ENCODE measurements around the gene APAF1. TPM values are rescaled to one million over a fixed set of nuclear protein-coding genes. Genes with fewer than 3 reads are reported as not detected.
"Not testable (repeated sequence)": the region's sequence is repeated elsewhere in the genome, so short reads cannot be mapped to it uniquely, and the experiment has no call there.

APAF1 gene
- total RNA-seq, 3 donors from 2014 or later (not counting 1 experiment from before 2014, with no cell fraction given), result 33.5 to 43.7 (median 34.9) TPM

GRCh38 chr12:98750511-98750910 lies 105.4 kb downstream of the APAF1 start:
- H3K36me3 ChIP-seq (ENCODE audit: control insufficient read depth, insufficient read depth, low read length), result no peaks in the 10 kb centered on the region
- no peaks in the 10 kb centered on the region for H3K9me3 ChIP-seq (ENCODE audit: control insufficient read depth, insufficient read depth, low read length)
- no peak overlapping the region for H3K27ac ChIP-seq (ENCODE audit: low read length)
- peaks cover 8% of the 10 kb centered on the region for H3K4me1 ChIP-seq (ENCODE audit: control insufficient read depth, insufficient read depth, low read length)
- ATAC-seq, result no peak
- H3K4me1 Mint-ChIP-seq, result peaks cover 6 to 7% of the 10 kb centered on the region in 2 donors
- no peak for DNase-seq
- no peak for TF ChIP-seq CTCF (IDR thresholded peaks at IDR 0.05)
- H3K9me3 Mint-ChIP-seq, result no peaks in the 10 kb centered on the region
- H3K4me3 Mint-ChIP-seq, result no peak overlapping the region
- H3K36me3 Mint-ChIP-seq, result no peaks in the 10 kb centered on the region
- peaks cover 9% of the 10 kb centered on the region for H3K27me3 ChIP-seq (ENCODE audit: control insufficient read depth, insufficient read depth, low read length)
- no peak overlapping the region for H3K4me3 ChIP-seq (ENCODE audit: low read length)
- intact Hi-C loops (cut with micrococcal nuclease), result no loop called here
- H3K27ac Mint-ChIP-seq, result no peak overlapping the region
- WGBS (ENCODE audit: insufficient coverage), result 86% methylated on average over 9 of the region's 9 CpGs
- H3K27me3 Mint-ChIP-seq (ENCODE audit: low read depth in 2 of 2), result peaks cover 14 to 36% of the 10 kb centered on the region in 2 donors

GRCh38 chr12:98751580-98752115 lies 106.6 kb downstream of the APAF1 start:
- Mint-ChIP-seq H3K27me3 (ENCODE audit: low read depth in 2 of 2) (peaks cover 6 to 27% of the 10 kb centered on the region in 2 donors), H3K9me3 (no peaks in the 10 kb centered on the region), H3K4me3 (no peak overlapping the region), H3K27ac (no peak overlapping the region), H3K4me1 (no peaks in the 10 kb centered on the region), H3K36me3 (no peaks in the 10 kb centered on the region)
- intact Hi-C loops (cut with micrococcal nuclease), result no loop called here
- 78% methylated on average over 4 of the region's 4 CpGs for WGBS (ENCODE audit: insufficient coverage)
- Histone ChIP-seq H3K4me1 (ENCODE audit: control insufficient read depth, insufficient read depth, low read length) (no peaks in the 10 kb centered on the region), H3K36me3 (ENCODE audit: control insufficient read depth, insufficient read depth, low read length) (no peaks in the 10 kb centered on the region), H3K4me3 (ENCODE audit: low read length) (no peak overlapping the region), H3K9me3 (ENCODE audit: control insufficient read depth, insufficient read depth, low read length) (no peaks in the 10 kb centered on the region), H3K27ac (ENCODE audit: low read length) (no peak overlapping the region), H3K27me3 (ENCODE audit: control insufficient read depth, insufficient read depth, low read length) (peaks cover 1% of the 10 kb centered on the region)
- TF ChIP-seq CTCF (IDR thresholded peaks at IDR 0.05), result no peak
- DNase-seq (no peak), ATAC-seq (no peak)

DNA sequence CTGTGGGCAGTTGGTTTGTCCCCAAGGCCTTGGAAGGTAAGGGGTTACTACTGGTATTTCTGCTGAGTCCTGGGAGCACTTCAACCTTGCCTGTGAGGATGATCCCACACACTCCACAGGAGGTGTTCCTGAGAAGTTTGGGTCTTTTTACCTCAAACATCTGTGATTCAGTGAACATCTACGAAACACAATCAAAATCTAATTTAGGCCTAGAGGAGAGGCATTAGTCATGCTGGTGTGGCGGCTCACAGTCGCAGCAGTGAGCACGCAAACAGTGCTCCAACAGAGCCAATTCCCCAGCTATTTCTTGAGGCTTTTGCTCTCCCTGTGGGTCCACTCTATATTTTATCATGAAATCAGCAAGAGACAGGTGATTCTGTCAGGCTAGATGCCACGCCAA lies 107.6 kb downstream of the APAF1 start:
- ATAC-seq (no peak), DNase-seq (no peak)
- Histone ChIP-seq H3K9me3 (ENCODE audit: control insufficient read depth, insufficient read depth, low read length) (no peaks in the 10 kb centered on the region), H3K4me3 (ENCODE audit: low read length) (no peak overlapping the region), H3K27me3 (ENCODE audit: control insufficient read depth, insufficient read depth, low read length) (no peaks in the 10 kb centered on the region), H3K36me3 (ENCODE audit: control insufficient read depth, insufficient read depth, low read length) (no peaks in the 10 kb centered on the region), H3K27ac (ENCODE audit: low read length) (no peak overlapping the region), H3K4me1 (ENCODE audit: control insufficient read depth, insufficient read depth, low read length) (no peaks in the 10 kb centered on the region)
- Mint-ChIP-seq H3K4me1 (no peaks in the 10 kb centered on the region), H3K9me3 (no peaks in the 10 kb centered on the region), H3K27me3 (ENCODE audit: low read depth in 2 of 2) (peaks cover 0 to 18% of the 10 kb centered on the region in 2 donors), H3K4me3 (no peak overlapping the region), H3K36me3 (no peaks in the 10 kb centered on the region), H3K27ac (no peak overlapping the region)
- no peak for TF ChIP-seq CTCF (IDR thresholded peaks at IDR 0.05)
- intact Hi-C loops (cut with micrococcal nuclease), result no loop called here
- 79% methylated on average over 5 of the region's 5 CpGs for WGBS (ENCODE audit: insufficient coverage)

- ATAC-seq, result no peak
- Mint-ChIP-seq H3K27me3 (ENCODE audit: low read depth in 2 of 2) (peaks cover 0 to 13% of the 10 kb centered on the region in 2 donors), H3K4me3 (no peak overlapping the region), H3K27ac (no peak overlapping the region), H3K4me1 (no peaks in the 10 kb centered on the region), H3K9me3 (no peaks in the 10 kb centered on the region), H3K36me3 (no peaks in the 10 kb centered on the region)
- H3K4me1 ChIP-seq (ENCODE audit: control insufficient read depth, insufficient read depth, low read length), result no peaks in the 10 kb centered on the region
- no peaks in the 10 kb centered on the region for H3K36me3 ChIP-seq (ENCODE audit: control insufficient read depth, insufficient read depth, low read length)
- H3K27ac ChIP-seq (ENCODE audit: low read length), result no peak overlapping the region
- intact Hi-C loops (cut with micrococcal nuclease), result no loop called here
- no peak for TF ChIP-seq CTCF (IDR thresholded peaks at IDR 0.05)
- no peaks in the 10 kb centered on the region for H3K9me3 ChIP-seq (ENCODE audit: control insufficient read depth, insufficient read depth, low read length)
- H3K4me3 ChIP-seq (ENCODE audit: low read length), result no peak overlapping the region
- H3K27me3 ChIP-seq (ENCODE audit: control insufficient read depth, insufficient read depth, low read length), result no peaks in the 10 kb centered on the region
- WGBS (ENCODE audit: insufficient coverage), result 69% methylated on average over 5 of the region's 5 CpGs
- DNase-seq, result no peak
Measured at GRCh38 chr12:98754095-98754494, 109.0 kb downstream of the APAF1 start.

DNA sequence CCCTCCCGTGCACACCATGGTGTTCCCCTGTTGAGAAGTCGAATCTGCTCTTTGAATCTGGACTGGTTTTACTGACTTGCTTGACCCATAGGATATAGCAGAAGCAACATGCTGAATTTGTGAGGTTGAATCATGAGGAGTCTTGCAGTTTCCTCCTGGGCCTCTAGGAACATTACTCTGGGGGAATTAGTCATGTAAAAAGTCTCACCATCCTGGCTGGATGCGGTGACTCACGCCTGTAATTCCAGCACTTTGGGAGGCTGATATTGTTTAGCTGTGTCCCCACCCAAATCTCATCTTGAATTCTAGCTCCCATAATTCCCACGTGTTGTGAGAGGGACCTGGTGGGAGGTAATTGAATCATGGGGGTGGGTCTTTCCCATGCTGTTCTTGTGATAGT lies 110.8 kb downstream of the APAF1 start:
- H3K4me3 ChIP-seq (ENCODE audit: low read length); H3K9me3 ChIP-seq (ENCODE audit: control insufficient read depth, insufficient read depth, low read length); H3K36me3 Mint-ChIP-seq; H3K27ac ChIP-seq (ENCODE audit: low read length); H3K36me3 ChIP-seq (ENCODE audit: control insufficient read depth, insufficient read depth, low read length); intact Hi-C loops (cut with micrococcal nuclease); H3K4me3 Mint-ChIP-seq; H3K4me1 Mint-ChIP-seq; H3K27me3 ChIP-seq (ENCODE audit: control insufficient read depth, insufficient read depth, low read length); H3K27me3 Mint-ChIP-seq (ENCODE audit: low read depth in 2 of 2); ATAC-seq; H3K9me3 Mint-ChIP-seq; H3K27ac Mint-ChIP-seq; H3K4me1 ChIP-seq (ENCODE audit: control insufficient read depth, insufficient read depth, low read length); DNase-seq: not testable (repeated sequence)
- 86% methylated on average over 4 of the region's 5 CpGs for WGBS (ENCODE audit: insufficient coverage)
